Dedifferentiated amniotic fluid mesenchymal stem cell (primary cell): ENCODE measurements around the gene DRD2.

Experiments used
- DNase-seq: peaks from one replicate; pipeline ENCODE4 v3.0.0-alpha.2; 2016; ENCODE audit errors: extremely low spot score

DRD2 gene

DNA sequence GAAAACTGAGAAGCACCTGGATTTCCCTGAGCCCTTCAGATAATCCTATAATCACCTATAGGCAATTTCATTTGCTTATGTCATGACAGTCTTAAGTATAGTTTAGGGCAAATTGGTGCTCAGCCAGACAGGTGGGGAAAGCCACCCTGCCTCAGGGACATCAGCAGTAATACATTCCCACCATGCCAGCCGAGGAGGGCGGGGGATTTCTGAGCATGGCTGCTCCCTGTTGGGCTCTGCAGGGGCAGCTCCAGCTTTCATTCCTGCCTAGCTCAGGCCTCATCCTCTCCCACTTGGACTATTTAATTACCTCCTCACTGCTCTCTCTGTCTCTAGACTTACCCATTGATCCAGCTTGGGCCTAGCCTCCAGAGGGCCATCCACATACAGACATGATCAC is 9.0 kb upstream of the DRD2 start:
- DNase-seq = no peak

DNA sequence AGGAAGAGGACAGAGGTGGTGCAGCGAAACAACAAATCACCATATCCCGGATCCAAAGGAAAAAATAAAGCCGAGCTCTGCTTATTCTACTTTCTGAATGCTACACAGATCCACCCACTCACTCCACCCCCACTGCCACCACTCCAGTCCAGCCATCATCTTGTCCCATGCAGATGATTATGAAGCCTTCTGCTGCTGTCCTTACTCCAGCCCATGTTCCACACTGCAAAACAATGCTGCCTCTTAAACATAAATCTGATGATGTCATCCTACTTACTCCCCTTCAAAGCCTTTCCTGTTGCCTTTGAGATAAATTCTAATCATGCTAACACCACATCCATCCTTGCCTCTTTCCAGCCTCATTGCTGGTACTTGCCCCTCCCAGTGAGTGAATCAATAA is 6.5 kb upstream of the DRD2 start:
- no peak for DNase-seq

DNA sequence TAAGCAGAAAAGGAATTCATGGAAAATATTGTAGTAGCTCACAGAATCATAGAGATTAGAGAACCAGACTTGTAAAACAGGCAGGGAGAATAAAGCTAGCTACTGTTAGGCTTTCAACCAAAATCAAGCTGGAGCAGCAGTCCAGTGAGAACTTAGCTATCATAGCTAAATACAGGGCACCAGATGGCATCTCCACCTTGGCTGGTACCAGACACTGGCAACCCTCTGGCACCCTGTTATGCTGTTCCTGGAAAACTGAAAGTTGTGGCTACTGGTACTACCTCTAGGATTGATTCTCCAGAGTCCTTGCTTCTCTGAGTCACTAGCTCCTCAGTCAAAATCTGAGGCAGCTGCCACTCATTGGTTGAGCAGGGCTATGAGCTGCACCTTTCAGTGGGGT is 6.0 kb upstream of the DRD2 start:
- no peak for DNase-seq

DNA sequence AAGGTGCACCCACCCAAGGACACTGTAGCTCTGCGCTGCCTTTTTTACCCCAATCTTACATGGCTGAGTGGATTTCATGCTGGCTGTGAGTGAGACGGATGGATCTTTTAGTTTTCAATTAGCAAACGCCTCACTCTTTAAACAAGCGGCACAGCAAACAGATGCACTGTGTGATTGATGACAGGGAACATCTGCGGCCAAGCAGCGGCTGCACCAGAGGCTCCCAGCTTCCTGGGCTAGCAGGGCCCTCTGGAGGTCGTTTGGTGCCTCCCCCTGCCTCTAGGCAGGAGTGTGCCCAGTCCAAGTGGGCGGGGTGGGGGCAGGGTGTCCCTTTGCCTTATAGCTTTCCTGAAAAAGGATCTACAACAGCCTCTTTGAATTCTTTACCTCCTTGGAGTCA is 2.1 kb upstream of the DRD2 start:
- no peak for DNase-seq

DNA sequence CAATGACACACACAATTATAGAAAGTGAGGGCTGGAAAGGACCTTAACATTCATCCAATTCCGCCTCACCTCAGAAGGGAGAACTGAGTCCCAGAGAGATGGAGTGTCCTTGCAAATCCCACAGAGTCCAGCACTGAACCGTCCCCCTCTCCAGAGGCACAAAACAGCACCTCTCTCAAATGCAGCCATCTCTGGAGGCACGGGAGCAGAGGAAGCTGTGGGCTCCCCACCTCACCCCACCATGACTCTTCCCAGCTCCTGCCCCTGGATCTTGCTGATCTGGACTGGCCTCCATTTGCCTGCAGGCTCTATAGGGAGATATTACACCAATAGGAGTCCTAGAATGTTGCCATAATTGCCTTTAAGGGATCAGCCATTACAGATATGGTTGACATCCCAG is 1.4 kb upstream of the DRD2 start:
- no peak for DNase-seq

DNA sequence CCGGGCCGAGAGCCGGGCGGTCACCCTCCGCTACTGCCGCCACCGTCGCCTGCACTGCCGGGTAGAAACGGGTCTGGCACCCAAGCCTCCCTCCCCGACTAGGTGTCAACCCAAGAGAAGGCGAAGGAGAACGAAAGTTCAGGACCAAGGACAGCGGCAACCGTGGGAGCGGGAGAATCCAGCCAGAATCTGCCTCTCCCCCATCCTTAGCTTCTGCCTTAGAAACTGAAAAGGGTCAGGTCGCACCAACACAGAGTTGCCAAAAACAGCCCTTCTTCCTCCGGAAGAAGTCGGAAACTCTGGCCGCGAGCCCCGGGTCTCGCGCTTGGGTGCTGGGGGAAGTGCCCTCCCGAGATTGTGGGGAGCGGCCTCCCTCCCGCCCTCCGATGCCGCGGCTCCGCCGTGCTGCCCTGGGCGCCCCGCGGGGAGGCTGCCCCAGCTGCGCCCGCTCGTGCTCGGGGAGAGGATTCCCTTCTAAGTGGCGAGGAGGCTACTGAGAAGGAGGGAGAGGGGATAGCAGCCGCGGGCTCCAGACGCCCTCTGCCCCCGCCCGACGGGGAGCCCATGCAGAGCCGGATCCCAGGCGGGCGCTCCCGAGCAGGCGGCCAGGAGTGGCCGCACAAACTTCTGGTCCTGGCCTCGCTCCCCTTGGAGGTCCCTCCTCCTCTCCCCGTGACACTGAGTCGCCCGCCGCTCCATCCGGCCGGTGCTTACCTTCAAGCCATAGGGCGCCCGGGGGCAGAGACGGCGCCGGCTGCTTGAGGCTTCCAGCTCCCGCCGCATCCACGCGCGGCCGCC is 637 bp downstream of the DRD2 start:
- peak; percentile 53 for DNase-seq

DNA sequence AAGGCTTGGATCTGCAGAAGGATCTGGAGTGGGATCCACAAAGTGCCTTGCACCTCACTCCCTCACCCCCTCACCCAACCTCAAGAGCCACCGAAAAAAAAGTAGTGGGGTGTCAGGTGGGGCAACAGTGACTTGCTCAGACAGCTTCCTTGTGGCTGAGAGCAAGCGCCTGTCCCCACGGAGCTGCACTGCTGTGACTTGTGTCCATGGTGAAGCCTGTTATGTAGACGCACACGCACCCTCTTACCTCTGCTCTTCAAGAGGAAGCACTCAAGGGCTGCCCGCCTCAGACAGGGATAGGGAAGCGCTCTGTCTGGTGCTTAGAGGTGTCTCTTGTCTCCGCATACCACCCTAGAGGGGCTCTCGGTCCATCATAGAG is 1.2 kb downstream of the DRD2 start:
- DNase-seq = no peak

DNA sequence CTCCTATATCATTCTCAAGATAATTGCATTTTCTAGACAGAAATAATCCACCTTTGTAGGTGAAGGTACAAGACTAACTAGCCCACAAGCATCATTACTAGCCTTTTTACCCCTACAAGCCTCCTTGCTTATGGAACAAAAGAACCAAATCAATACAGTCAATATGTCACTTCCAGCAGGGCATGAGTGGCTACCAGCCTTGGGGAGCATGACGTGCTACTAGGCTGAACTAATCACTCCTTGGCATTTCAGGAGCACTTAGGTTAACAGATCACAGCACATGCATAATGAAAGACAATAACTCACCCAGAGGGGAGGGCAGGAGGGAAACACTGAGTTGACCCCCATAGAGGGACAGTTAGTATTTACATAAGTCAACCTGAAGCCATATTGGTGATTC is 2.7 kb downstream of the DRD2 start:
- DNase-seq = no peak

DNA sequence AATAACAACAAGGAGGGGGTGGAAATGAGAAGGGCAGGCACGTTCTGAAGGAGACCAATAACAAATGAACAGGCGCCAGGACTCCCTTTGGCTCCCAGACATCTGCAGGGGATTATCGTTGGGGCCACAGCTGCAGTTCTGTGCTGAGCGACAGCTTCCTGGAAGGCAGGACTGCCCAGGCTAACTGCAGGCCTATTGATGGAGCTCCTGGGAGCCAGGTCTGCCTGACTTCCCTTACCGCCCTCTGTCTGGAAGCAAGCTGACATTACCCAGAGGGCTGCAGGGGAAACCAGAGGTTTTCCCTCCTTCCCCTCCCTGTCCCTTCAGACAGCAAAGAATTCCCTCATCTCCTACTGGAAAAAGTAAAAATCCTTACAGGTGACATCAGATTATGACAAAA is 5.0 kb downstream of the DRD2 start:
- no peak for DNase-seq

DNA sequence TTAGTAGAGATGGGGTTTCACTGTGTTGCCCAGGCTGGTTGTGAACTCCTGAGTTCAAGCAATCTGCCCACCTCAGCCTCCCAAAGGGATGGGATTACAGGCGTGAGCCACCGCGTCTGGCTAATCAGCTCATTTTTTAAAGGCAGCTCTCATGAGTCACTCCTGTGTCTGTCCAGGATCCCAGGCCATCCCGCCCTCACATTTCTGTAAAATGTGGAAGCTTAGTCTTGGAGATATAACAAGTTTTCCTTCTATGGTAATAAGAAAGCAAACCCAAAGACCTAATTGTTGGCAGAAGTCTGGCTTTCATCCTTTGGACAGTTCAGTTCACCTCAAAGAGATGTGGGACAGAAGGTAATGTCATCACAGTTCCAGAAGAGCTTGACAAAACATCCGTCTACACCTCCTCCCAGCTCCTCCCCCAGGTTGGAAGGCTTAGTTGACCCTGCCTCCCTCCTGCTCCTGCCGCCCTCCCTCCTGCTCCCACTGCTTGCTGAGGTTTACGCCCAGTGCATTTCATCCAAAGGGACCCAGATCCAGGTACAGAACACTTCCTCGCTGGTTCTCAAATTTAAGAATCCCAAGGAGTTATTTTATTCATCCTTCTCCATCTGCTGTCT is 6.4 kb downstream of the DRD2 start:
- DNase-seq = no peak

DNA sequence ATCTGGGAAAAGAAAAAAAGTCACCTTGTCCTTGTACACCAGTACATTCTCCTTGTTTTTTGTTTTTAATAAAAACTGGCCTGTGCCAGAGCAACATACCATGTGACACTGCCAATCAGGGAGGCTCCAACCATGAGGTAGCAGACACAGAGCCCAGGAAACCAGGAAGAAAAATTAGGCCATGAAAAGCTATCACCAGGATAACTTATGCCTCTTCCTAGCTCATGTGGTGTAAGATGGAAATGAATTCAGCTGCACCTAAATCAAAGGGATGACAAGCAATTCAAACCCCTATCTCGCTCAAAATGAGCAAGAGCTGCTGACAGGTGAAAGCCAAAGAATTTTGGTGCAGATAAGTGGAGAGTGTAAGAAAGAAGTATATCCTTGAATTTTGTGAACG is 7.7 kb downstream of the DRD2 start:
- no peak for DNase-seq

DNA sequence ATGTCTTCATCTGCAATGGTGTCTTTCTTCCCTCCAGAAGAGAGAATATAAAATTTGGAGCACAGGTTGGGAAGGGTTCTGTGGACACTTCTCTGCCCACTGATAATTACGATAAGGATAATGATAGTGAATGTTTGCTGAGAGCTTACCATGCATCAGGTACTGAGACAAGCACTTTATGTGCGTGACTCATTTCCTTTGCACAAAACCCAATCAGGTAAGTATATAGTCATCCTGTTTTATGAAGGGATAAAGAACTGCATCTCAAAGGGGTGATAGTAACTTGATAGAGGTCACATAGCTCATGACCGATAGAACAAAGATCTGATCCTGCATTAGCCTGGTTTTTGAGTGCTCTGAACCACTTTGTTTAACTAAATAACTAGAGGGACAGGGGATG is 9.4 kb downstream of the DRD2 start:
- no peak for DNase-seq

DNA sequence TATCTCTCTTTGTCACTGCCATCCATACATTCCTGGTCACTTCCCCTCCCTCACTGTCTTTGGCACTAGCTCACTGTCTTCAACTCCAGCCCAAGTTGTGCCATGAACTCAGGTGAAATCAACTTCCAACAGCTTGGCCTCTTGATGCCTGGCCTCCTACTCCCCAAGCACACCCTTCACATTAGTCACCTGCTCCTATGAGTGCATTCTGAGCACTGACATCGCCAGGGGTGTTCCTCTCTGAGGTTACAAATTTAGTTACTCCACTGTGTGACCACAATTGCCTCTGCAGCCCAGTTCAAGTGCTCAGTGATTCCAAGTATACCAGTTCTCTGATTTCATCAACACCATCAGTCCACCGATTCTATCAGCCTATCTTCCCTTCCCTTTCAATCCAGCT is 10.8 kb downstream of the DRD2 start:
- DNase-seq = no peak

DNA sequence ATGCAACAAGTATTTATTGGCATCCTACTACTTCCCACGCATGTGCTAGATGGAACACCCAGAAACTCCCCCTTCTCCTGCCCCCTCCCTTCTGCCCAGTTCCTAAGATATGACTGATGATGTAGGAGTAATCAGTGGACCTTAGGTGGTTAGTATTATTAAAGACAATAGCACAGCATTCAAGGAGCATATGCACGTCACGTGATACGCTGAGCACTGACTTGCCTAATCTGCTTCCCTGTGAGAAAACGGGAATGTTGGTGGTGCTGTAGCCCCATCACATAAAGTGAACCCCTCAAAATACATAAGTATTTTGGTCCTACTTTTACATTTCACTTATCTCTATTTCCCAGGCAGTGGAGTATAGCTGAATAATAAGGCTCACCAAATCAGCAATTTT is 12.4 kb downstream of the DRD2 start:
- no peak for DNase-seq

DNA sequence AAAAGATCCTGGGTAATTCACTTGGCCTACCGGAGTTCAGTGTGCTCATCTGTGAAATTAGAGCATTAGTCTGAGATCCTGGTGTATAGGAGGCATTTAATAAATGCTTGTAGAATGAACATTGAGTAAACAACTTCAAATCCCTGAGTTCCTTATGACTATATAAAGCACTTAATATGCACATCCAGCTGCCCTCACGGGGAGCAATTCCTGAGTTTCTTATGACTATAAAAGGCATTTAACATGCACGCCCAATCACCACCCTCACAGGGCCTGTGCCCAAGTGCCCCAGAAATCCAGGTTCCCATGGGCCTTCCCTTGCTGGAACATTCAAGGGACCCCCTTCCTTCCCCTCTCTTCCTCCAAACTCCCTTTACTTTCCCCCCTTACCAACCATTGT is 13.6 kb downstream of the DRD2 start:
- no peak for DNase-seq

DNA sequence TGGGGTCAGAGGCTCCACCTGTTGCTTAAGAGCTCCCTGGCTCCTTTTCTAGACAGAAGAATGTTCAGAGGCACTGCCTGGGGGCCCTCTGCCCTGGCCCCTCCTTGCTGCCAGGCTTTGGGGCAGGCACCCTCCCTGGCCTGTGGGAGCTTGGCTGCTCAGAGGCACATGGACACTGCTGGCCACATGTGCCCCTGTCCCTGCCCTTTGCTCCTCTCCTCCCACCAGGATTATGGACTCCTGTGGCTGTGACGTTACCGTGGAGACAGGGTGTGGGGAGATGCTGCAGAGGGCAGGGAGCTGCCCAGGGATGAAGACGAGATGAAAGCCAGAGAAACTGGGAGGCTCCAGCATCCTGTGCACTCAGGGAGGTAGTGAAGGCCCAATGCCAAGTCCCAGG is 14.7 kb downstream of the DRD2 start:
- no peak for DNase-seq

DNA sequence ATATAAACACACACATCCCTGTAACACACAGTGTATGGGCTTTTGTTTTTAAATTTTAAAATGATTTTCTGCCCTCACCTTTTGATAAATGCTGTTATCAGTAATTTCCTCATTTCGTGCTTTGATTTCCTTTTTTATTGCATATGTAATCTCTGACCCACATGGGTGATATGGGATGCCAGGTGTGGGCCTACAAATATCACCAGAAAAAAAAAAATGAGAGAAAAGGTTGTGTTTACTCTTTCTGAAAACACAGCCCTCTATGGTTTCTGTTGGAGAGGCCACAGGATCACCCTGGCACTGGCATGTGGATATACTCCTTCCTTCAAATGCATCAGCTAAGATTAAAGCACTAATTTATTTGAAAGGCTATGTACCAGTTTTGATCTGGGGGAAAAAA is 17.0 kb downstream of the DRD2 start:
- no peak for DNase-seq

DNA sequence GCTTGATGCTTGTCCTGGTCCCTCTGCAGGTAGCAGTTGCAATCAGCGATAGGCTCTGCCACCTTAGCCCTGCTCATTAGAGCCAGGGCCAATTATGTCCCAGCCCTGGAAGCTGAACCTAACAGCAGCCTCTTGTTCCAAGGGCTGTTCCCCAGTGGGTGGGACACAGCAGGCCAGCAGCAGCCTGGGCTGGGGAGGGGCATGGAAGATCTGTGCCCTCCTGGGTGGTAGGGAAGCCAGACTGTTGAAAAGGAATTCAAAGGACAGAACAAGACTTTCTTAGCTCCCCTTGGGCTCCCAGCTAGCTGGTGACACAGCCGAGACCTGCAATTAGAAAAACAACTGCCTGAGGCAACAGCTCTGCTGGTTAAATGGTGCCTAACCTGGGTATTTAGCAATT is 17.4 kb downstream of the DRD2 start:
- DNase-seq = no peak

DNA sequence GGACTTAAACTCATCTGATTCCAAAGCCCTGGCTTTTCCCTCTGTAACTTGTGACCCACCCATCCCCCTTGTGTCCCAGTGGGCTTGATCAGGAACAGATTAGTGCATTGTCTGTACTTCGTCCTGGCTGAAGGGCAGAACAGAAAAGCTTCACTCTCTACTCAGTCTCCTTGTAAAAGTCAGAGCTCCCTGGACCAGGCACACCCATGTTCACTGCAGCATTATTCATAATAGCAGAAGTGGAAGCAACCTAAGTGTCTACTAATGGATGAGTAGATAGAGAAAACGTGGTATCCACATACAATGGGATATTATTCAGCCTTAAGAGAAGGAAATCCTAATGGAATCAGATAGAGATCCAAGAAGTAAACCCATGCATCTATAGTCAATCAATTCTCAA is 20.7 kb downstream of the DRD2 start:
- no peak for DNase-seq

DNA sequence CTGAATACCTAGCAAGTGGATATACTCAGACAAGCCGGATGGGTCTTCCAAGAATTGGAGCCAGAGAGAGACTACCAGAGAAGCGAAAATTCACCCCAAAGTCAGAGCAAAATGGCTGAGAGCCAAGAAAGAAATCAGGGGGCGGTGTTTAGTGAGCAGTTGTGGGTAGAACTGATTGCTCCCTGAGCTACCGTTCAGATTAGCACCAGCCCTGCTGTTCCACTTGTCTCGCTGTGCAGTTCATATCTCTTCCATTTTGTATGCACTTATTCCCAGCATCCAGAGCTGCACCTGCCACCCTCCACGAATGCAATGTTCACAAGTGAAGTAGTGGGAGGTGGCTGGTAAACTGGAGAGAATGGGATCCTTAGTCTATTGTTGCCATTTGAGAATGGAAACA is 25.5 kb downstream of the DRD2 start:
- DNase-seq = no peak

DNA sequence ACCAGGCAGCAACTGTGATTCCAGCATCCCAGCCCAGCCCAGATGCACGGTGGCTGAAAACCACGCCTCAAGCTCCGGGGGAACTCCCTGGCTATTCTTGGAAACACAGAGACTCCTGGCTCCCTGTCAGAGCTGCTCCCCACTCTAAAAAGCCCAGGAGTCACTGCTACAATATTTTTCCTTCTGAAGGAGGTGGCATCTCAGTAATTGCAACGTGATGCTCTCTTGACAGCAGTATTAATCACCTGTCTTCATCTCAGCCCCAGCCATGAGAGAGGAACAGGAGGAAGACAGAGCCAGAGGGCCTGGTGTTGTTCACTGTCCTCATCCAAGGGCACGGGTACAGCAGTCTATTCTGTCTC is 26.9 kb downstream of the DRD2 start:
- no peak for DNase-seq

DNA sequence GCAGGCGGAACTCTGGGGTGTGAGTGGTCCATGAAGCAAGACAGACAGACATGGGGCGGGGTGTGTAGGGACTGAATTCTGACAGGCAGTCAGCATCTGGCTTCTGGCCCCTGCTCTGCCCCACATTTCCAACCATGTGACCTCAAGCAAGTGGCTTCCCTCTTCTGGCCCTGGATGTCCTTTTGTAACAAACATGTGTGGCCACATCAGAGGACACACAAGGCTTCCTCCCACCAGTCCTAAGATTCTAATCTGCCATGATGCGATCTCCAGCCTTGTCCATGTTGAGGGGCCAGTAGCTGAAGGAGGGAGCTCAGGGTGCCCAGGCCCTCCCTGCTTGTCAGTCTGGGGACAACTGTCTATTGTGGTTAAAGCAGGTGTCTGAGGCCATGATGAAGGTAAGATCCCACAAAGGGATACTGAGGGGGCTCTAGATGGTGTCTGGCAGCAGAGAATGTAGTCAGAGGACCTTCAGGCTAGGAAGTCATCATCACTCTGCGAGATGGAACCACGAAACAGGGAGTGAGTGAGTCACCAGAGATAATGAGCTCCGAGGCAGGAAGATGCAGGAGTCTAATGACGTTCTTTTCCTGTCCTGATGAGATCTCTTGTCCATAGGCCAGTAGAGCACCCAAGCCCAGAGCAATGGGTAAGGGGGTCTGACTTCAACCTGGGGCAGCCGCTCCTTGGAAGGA is 27.4 kb downstream of the DRD2 start:
- no peak for DNase-seq

DNA sequence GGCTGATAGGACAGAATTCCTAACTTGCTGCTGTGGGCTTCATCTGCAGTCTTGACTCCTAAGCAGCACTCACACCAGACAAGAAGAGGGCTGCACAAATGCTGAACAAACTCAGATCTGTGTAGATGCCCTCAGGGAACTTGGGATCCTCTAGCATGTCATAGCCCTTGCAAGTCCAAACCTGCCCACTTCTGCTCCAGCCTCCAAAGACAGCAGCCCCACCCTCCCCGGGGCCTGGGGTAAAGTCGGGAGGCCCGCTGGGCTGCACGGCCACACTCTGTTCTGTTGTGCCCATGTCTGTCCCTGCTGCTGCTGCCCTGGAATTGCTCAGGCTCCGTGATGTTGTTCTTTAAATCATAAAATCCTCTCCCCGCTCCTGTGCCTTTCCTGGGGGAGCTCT is 28.3 kb downstream of the DRD2 start:
- DNase-seq = no peak
